ENCODE data around the gene OVOL1.

Gene OVOL1

GRCh38 chr11:65811764-65812475 is 25.1 kb downstream of the OVOL1 start:
- peaks cover 5% of the 10 kb centered on the region for H3K4me1 Mint-ChIP-seq
- TF ChIP-seq CTCF (IDR thresholded peaks at IDR 0.05; ENCODE audit: unreplicated experiment in 3 of 3): no peak
- H3K9me3 Mint-ChIP-seq: no peaks in the 10 kb centered on the region
- H3K36me3 Mint-ChIP-seq (ENCODE audit: low read depth): peaks cover 4% of the 10 kb centered on the region
- H3K27me3 Mint-ChIP-seq (ENCODE audit: low read depth): peaks cover 8% of the 10 kb centered on the region
- no peak overlapping the region for H3K4me3 Mint-ChIP-seq
- no peak overlapping the region for H3K27ac Mint-ChIP-seq

DNA sequence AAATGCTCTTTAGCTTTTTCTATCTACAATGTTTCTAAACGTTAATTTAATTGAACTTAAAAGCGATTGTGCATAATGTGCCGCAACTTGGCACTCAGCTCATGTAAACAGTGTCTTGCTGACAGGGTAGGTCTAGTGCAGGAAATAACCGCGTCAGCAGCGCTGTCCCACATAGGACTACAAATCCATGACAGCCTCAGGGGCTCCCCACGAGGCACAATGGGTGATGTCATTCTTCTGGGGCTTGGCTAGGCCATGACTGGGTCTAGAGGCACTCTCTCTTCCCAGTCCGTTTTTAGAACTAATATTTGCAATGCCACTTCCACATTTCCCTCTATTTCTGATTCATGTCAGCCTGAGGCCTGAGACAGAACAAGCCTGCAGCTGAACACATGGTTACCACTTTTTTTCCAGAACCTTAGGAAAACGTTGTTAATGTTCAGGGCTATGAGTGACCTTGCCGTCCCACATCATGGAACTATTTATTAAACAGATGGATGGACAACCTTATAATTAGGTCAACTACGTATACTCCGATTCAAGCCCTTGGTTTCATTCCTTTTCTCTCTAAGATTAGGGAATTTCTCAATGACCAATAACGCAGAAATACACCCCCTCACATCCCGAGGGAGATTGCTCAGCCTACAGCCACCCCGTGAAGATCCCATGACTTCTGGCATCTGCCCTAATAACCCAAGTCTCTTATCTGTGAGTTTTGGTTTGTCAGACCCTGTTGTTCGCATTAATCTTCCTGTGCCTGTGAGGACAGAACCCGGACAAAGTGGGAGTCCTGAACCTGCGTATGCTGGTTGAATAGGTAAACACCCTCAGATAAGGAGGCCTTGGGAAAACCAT is 27.5 kb downstream of the OVOL1 start:
- H3K27ac Mint-ChIP-seq: no peak overlapping the region
- H3K27me3 Mint-ChIP-seq (ENCODE audit: low read depth): no peaks in the 10 kb centered on the region
- H3K9me3 Mint-ChIP-seq: no peaks in the 10 kb centered on the region
- H3K4me1 Mint-ChIP-seq: peaks cover 5% of the 10 kb centered on the region
- no peak for TF ChIP-seq CTCF (IDR thresholded peaks at IDR 0.05; ENCODE audit: unreplicated experiment in 3 of 3)
- H3K4me3 Mint-ChIP-seq: peak overlapping the region in 1 of 3 experiments; percentile 4
- H3K36me3 Mint-ChIP-seq (ENCODE audit: low read depth): peaks cover 4% of the 10 kb centered on the region

DNA sequence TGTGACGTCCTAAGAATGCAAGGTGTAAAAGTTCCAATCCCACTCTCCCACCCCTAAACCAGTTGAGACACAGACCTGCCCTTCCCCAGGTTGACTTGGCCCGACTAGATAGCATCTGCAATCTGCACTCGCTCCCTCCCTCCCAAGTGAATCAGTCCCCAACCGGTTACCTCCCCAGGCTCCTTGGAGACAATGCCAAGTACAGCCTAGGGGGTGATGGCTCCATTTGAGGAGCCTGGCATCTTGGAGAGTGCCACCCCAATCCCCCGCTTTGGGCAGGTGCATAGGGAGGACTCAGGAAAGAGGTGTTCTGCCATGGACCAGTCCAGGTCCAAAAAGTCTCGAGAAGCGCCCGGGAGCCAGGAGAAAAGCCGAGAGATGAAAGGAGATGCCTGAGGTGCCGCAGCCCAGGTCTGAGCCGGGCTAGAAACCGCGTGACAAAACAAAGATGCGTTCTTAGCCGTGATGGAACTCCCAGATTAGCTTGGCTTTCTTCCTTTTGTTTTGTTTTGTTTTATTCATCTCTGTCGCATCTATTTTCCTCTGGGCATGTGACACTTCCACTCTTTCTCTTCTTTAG is 28.2 kb downstream of the OVOL1 start:
- TF ChIP-seq CTCF (IDR thresholded peaks at IDR 0.05; ENCODE audit: unreplicated experiment in 3 of 3): no peak
- peaks cover 4% of the 10 kb centered on the region for H3K36me3 Mint-ChIP-seq (ENCODE audit: low read depth)
- H3K9me3 Mint-ChIP-seq: no peaks in the 10 kb centered on the region
- peaks cover 5% of the 10 kb centered on the region for H3K4me1 Mint-ChIP-seq
- H3K27me3 Mint-ChIP-seq (ENCODE audit: low read depth): no peaks in the 10 kb centered on the region
- H3K4me3 Mint-ChIP-seq: no peak overlapping the region
- no peak overlapping the region for H3K27ac Mint-ChIP-seq

DNA sequence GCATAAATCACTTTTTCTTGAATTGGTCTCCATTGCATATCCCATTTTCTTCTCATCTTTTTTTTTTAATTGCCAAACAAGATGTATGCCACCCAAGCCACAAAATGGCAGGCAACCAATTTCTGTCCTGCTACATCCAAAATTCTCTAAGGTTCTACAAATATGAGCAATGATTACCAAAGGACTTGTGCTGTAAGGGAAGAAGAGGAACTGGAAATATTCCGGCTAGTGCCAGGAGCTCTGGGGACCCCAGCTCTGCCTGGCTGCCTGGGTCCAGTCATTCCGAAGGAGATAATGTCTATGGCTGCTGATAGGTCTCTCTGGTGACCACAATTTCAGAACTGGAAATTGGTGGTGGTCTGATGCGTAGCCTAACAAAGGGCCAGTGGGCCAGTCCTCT is 29.8 kb downstream of the OVOL1 start:
- Mint-ChIP-seq H3K9me3 (no peaks in the 10 kb centered on the region), H3K4me3 (peak overlapping the region; percentile 84 to 91 (median 88)), H3K4me1 (peaks cover 5% of the 10 kb centered on the region), H3K36me3 (ENCODE audit: low read depth) (peaks cover 4% of the 10 kb centered on the region), H3K27ac (peak overlapping the region; percentile 1 to 28 (median 19)), H3K27me3 (ENCODE audit: low read depth) (no peaks in the 10 kb centered on the region)
- no peak for TF ChIP-seq CTCF (IDR thresholded peaks at IDR 0.05; ENCODE audit: unreplicated experiment in 3 of 3)

- TF ChIP-seq CTCF (IDR thresholded peaks at IDR 0.05; ENCODE audit: unreplicated experiment in 3 of 3): no peak
- Mint-ChIP-seq H3K27me3 (ENCODE audit: low read depth) (no peaks in the 10 kb centered on the region), H3K4me3 (peak overlapping the region; percentile 84 to 91 (median 88)), H3K9me3 (no peaks in the 10 kb centered on the region), H3K4me1 (peaks cover 5% of the 10 kb centered on the region), H3K36me3 (ENCODE audit: low read depth) (peaks cover 4% of the 10 kb centered on the region), H3K27ac (peak overlapping the region; percentile 49 to 95 (median 92))
Measured at GRCh38 chr11:65817312-65817834, 30.5 kb downstream of the OVOL1 start.
